Esophagus muscularis mucosa (tissue), 4 donors: Measurements from ENCODE around the gene LRP6.

Source experiments
- EP300 ChIP-seq: sonication (generic); formaldehyde crosslinking; IDR thresholded peaks from one replicate; pipeline ENCODE4 v1.6.1; 2017; ENCODE audit warnings: antibody characterized with exemption
- POLR2A ChIP-seq: fragments of 450-650 bp; IDR thresholded peaks from one replicate; pipeline ENCODE4 v1.6.1; 2017; ENCODE audit warnings: antibody characterized with exemption, moderate library complexity, mild to moderate bottlenecking, low read depth
- POLR2AphosphoS5 ChIP-seq, 2 donors: sonication (generic); formaldehyde crosslinking; IDR thresholded peaks; one replicate each; pipeline ENCODE4 v1.6.1; 2017; ENCODE audit warnings: antibody characterized with exemption in 2 of 2
- TF ChIP-seq, protein P1 (sequence below), 3 experiments: fragments of 200-600 bp in 2 of 3; fragments of 450-650 bp in 1 of 3; sonication (generic) in 2 of 3; IDR thresholded peaks; one replicate each; pipeline ENCODE4 v1.5.1; 2017 to 2019; ENCODE audit warnings: antibody characterized with exemption in 3 of 3, mild to moderate bottlenecking in 2 of 3, moderate library complexity in 1 of 3

DNA sequence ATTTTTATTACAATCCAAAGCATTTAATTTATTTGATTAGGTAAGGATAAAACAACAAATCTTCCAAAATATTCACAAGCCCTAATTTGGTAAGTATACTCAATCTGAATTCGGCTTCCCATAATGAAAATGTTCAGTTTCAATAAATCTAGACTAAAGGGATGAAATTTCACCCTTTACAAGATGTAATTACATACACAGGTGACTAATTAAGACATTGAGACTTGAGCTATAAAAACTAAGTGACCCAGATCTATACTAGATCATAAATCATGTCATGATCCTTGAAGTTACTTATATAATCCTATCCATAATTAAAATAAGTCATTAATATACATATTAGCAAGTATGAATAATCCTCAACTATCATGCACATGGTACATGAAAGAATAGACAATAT is 36.6 kb downstream of the LRP6 start:
- no peak for TF ChIP-seq EP300
- TF ChIP-seq, protein P1, sequence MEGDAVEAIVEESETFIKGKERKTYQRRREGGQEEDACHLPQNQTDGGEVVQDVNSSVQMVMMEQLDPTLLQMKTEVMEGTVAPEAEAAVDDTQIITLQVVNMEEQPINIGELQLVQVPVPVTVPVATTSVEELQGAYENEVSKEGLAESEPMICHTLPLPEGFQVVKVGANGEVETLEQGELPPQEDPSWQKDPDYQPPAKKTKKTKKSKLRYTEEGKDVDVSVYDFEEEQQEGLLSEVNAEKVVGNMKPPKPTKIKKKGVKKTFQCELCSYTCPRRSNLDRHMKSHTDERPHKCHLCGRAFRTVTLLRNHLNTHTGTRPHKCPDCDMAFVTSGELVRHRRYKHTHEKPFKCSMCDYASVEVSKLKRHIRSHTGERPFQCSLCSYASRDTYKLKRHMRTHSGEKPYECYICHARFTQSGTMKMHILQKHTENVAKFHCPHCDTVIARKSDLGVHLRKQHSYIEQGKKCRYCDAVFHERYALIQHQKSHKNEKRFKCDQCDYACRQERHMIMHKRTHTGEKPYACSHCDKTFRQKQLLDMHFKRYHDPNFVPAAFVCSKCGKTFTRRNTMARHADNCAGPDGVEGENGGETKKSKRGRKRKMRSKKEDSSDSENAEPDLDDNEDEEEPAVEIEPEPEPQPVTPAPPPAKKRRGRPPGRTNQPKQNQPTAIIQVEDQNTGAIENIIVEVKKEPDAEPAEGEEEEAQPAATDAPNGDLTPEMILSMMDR (IDR thresholded peaks at IDR 0.05): no peak
- TF ChIP-seq POLR2A: no peak
- TF ChIP-seq POLR2AphosphoS5 (IDR thresholded peaks at IDR 0.05): no peak
